Memory B cell (primary cell): ENCODE data around the gene MBD4.

ENCODE experiments used
- ATAC-seq: fragments of 150-1000 bp; cut with Tn5 transposase; 2 replicates; pipeline ENCODE4 v1.10.0; 2021; ENCODE audit warnings: low read depth, mild to moderate bottlenecking, moderate library complexity
- DNase-seq, 2 donors: peaks; one replicate each; pipeline ENCODE4 v3.0.0; 2022; ENCODE audit warnings: low spot score in 2 of 2
- H3K27ac Mint-ChIP-seq: one replicate; pipeline ENCODE4 v1.8.0; 2022; ENCODE audit warnings: mild to moderate bottlenecking, moderate library complexity, mixed read lengths
- H3K27me3 Mint-ChIP-seq: one replicate; pipeline ENCODE4 v1.8.0; 2022; ENCODE audit warnings: mixed read lengths
- H3K36me3 Mint-ChIP-seq: one replicate; pipeline ENCODE4 v1.8.0; 2022; ENCODE audit warnings: mild to moderate bottlenecking, mixed read lengths
- H3K4me1 Mint-ChIP-seq: one replicate; pipeline ENCODE4 v1.8.0; 2022; ENCODE audit warnings: mixed read lengths
- H3K4me3 Mint-ChIP-seq: one replicate; pipeline ENCODE4 v1.8.0; 2022; ENCODE audit warnings: mild to moderate bottlenecking, moderate library complexity, mixed read lengths
- H3K9me3 Mint-ChIP-seq: one replicate; pipeline ENCODE4 v1.8.0; 2022; ENCODE audit warnings: mixed read lengths

The MBD4 gene

DNA sequence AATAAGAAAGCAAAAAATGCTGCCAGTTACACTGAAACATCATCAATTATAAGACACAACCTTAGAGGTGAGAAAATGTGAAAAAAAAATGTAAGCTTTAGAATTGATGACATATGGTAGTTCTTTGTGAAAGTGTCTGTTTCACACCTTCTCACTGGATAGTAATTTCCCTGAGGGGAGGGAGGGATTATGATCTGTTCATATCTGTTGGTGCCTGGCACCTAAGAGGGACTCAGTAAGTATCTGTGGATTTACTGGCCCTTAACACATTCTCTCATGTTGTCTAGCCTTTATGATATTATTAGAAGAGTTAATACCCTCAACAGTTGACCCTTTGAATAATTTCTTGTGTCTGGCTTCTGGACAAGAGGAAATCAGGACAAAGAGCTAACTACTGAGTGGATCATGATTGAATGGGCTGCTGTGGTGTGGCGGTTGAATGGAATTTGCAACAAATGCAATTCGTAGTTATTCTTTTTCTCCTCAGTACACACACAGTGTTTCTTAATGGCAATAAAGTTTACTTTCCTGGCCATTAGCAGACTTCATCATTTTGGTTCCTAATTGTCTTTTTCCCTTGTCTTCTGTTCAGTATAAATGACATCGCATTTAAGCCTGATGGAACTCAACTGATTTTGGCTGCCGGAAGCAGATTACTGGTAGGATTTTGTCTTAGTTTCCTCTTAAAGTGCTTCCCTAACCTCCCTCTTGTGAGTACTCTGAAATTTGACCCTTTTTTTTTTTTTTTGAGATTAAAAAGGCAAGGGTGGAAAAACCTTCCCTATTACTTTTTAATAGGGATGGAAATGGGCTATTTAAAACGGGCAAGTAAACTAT is 9.7 kb upstream of the MBD4 start:
- H3K27me3 Mint-ChIP-seq = no peaks in the 10 kb centered on the region
- ATAC-seq (no peak), DNase-seq (no peak)
- H3K36me3 Mint-ChIP-seq = peaks cover 24% of the 10 kb centered on the region
- H3K4me3 Mint-ChIP-seq = no peak overlapping the region
- H3K4me1 Mint-ChIP-seq = no peaks in the 10 kb centered on the region
- H3K27ac Mint-ChIP-seq = peak overlapping the region; percentile 25
- H3K9me3 Mint-ChIP-seq = no peaks in the 10 kb centered on the region

DNA sequence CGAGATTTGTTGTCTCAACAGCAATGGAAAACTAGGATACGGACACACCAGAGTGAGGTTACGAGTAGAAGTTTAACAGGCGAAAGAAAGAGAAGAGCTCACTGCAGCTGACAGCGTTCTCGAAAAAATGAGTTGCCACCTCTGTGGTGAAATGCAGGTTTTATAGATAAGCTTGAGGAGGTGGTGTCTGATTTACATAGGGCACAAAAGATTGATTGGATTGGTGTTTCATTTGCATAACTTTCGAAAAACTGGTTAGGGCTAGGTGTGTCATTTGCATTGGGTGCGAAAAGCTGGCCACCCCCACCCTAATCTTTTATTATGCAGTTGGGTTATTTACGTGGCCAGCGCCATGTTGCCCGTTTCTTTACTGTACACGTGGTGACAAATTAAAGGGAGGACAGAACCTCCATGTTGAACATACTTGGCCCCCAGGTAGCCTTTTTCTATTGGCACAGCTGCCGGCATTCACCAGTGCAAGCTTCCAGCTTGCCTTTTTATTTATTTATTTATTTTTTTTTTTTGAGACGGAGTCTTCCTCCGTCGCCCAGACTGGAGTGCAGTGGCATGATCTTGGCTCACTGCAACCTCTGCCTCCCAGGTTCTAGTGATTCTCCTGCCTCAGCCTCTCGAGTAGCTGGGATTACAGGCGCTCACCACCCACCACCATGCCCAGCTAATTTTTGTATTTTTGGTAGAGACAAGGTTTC is 8.6 kb upstream of the MBD4 start:
- Mint-ChIP-seq H3K9me3 (no peaks in the 10 kb centered on the region), H3K4me3 (no peak overlapping the region), H3K27ac (no peak overlapping the region), H3K27me3 (no peaks in the 10 kb centered on the region), H3K4me1 (no peaks in the 10 kb centered on the region), H3K36me3 (peaks cover 20% of the 10 kb centered on the region)
- no peak for ATAC-seq
- DNase-seq = no peak

DNA sequence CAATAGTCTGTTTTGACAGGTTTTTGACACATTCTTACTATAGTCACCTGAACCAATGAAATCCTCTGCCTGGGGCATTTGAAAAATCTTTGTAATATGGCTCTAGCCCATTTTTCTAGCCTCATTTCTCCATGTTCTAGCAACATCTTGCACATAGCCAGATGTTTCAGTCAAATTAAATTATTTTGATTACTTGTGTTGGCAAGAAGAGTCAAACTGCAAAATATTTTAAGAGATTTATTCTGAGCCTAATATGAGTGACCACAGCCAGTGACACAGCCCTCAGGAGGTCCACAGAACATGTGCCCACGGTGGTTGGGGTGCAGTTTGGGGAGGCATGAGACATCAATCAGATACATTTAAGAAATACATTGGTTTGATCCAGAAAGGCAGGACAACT is 7.2 kb upstream of the MBD4 start:
- peaks cover 7% of the 10 kb centered on the region for H3K36me3 Mint-ChIP-seq
- no peak overlapping the region for H3K4me3 Mint-ChIP-seq
- no peak overlapping the region for H3K27ac Mint-ChIP-seq
- no peak for ATAC-seq
- no peaks in the 10 kb centered on the region for H3K27me3 Mint-ChIP-seq
- H3K4me1 Mint-ChIP-seq = peaks cover 6% of the 10 kb centered on the region
- no peaks in the 10 kb centered on the region for H3K9me3 Mint-ChIP-seq
- DNase-seq = no peak

DNA sequence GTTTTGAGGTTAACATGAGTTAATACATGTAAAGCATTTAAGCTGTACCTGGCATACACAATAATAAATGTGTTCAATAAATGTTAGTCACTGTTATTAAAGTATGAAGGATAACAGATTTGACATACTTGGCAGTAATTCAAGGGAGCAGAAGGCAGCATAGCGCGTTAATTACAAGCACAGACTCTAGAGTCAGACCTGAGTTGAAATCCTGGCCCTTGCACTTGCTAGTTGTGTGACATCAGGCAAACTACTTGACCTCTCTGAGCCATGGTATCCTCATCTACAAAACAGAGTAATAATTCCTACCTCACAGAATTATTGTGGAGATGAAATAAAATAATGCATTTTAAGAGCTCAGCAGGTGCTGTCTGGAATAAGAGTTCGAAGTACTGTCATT is 5.7 kb upstream of the MBD4 start:
- Mint-ChIP-seq H3K9me3 (no peaks in the 10 kb centered on the region), H3K36me3 (peaks cover 6% of the 10 kb centered on the region), H3K4me1 (peaks cover 13% of the 10 kb centered on the region), H3K27me3 (no peaks in the 10 kb centered on the region), H3K27ac (no peak overlapping the region), H3K4me3 (no peak overlapping the region)
- no peak for DNase-seq
- no peak for ATAC-seq

DNA sequence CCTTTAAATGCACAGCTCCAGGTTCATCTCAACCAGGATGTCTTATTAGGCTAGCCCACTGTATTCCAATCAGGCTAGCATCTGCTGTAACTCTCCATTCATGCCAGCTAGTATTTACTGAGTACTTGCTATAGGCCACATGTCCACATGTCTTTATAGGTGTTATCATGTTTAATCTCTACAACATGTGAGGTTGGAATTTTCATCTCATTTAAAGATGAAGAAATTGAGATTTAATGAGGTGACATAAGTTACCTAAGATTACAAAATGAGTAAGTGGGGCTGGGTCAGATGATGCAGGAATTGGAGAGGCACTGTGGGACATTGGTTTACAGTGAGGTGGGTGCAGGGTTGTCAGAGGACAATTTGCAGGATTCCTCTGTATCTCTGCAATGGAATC is 3.2 kb upstream of the MBD4 start:
- Mint-ChIP-seq H3K4me1 (peaks cover 17% of the 10 kb centered on the region), H3K27me3 (no peaks in the 10 kb centered on the region), H3K4me3 (no peak overlapping the region), H3K36me3 (peaks cover 5% of the 10 kb centered on the region), H3K9me3 (no peaks in the 10 kb centered on the region), H3K27ac (peak overlapping the region; percentile 33)
- ATAC-seq (no peak), DNase-seq (no peak)

DNA sequence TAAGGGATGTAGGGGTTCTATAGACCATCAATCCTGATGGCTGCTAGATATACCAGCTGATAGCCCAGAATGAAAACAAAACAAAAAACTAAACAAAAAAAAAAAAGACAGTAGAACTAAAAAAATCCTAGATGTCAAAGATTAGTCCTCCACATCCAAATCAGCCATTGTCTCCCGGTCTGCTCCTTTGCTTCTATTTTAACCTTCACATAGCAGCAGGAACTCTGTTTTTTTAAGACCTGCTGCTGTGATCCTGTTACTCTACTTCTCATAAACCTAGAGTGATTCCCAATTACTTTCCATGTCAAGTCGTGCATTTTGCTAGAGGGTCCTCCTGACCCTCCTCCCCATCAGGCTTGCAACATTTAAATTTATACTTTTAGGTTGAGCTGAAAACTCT is 2.7 kb upstream of the MBD4 start:
- Mint-ChIP-seq H3K4me3 (no peak overlapping the region), H3K27me3 (no peaks in the 10 kb centered on the region), H3K4me1 (peaks cover 22% of the 10 kb centered on the region), H3K9me3 (no peaks in the 10 kb centered on the region), H3K36me3 (peaks cover 8% of the 10 kb centered on the region), H3K27ac (peak overlapping the region; percentile 33)
- ATAC-seq = no peak
- no peak for DNase-seq

DNA sequence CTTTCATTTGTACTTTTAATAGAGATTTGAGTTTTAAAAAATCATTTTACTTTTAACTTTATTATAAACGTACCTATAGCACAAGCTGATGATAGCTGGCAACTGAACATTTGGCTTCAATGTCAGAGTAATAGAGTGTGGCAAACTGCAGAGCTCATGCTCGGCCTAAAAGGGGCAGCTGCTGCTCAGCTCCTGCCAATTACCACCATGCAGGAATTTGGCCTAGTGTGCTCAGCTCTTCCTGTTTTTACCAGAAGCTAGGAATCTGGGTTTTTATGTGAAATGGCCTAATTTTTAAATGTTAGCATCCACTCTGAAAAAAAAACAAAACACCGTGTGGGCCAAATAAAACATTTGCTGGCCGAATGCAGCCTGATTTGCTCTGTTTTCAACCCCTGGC is 2.0 kb upstream of the MBD4 start:
- H3K9me3 Mint-ChIP-seq = no peaks in the 10 kb centered on the region
- H3K27me3 Mint-ChIP-seq = no peaks in the 10 kb centered on the region
- peaks cover 25% of the 10 kb centered on the region for H3K4me1 Mint-ChIP-seq
- H3K27ac Mint-ChIP-seq = peak overlapping the region; percentile 90
- no peak overlapping the region for H3K4me3 Mint-ChIP-seq
- ATAC-seq = no peak
- DNase-seq = no peak
- H3K36me3 Mint-ChIP-seq = peaks cover 11% of the 10 kb centered on the region

DNA sequence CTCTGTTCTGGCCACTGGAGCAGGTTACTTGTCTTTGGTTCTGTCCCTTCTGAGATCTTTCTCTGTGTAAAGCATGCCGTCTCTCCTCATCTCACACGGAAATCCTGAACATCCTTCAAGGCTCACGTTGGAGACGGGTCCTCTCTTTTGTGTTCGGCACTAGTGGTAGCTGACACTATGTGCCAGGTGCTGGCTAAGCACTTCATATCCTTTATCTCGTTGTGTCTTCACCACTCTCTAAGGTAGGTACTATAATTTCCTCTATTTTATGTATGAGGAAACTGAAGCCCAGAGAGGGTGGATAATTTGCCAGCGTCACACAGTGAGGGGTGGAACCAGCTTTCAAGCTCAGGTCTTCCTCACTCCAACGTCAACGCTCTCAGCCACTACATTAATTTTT is 1.5 kb upstream of the MBD4 start:
- Mint-ChIP-seq H3K4me3 (peak overlapping the region; percentile 89), H3K27ac (peak overlapping the region; percentile 90), H3K36me3 (peaks cover 17% of the 10 kb centered on the region), H3K9me3 (no peaks in the 10 kb centered on the region), H3K27me3 (no peaks in the 10 kb centered on the region), H3K4me1 (peaks cover 30% of the 10 kb centered on the region)
- DNase-seq = no peak
- no peak for ATAC-seq

DNA sequence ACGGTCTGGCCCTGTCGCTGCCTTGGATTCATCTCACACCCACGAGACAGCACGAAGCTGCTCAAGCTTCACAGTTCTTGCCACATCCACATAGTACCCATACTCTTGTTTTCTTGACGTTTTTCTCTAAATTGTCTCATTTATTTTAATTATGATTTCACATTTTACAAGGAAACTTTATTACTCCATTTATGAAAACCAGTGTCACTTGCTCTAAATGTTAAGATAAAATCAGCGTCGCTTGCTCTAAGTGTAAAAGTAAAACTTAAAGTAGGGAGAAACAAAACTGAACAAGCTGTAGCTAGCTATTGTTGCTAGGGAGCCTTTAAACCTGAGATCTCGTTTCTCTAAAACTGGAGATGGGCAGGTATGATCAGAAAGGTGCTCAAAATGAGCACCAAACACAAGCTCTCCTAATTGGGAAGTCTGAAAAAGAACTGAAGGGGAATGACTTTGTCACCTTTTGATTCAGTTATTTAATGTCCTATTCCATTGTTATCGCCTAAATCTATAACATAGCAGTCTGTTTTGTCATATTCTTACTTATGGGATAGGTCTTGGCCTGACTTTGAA is 956 bp upstream of the MBD4 start:
- DNase-seq (no peak), ATAC-seq (peak; percentile 28)
- H3K9me3 Mint-ChIP-seq = no peaks in the 10 kb centered on the region
- peak overlapping the region; percentile 90 for H3K27ac Mint-ChIP-seq
- peaks cover 17% of the 10 kb centered on the region for H3K36me3 Mint-ChIP-seq
- H3K27me3 Mint-ChIP-seq = no peaks in the 10 kb centered on the region
- H3K4me1 Mint-ChIP-seq = peaks cover 34% of the 10 kb centered on the region
- H3K4me3 Mint-ChIP-seq = peak overlapping the region; percentile 89

DNA sequence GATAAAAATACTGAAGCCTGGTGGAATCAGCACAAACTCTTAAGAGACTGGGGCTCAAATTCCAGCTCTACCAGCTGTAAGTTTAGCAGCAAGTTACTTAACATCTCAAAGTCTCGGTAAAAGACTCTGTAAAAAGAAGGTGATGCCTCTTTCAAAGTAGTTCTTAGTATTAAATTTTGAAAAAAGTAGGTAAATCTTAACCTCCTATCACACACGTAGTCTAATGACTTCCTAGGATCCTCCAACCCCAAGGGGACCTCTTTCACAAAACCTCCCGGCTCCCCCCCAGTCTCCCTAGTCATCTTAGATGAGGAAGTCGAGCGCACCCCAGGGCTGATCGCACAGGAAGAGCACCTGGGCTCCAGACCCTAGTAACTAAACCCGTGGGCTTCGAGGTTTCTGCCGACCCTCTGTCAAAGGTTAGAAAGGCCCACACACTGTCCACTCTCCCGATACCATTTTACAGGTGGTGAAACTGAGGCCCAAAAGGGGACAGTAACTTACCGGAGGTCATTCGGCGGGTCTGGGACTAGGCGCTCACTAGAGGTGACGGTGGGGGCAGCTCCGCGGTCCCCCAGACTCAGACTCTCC is 427 bp downstream of the MBD4 start:
- Mint-ChIP-seq H3K27ac (peak overlapping the region; percentile 90), H3K4me3 (peak overlapping the region; percentile 89), H3K4me1 (peaks cover 37% of the 10 kb centered on the region), H3K36me3 (peaks cover 20% of the 10 kb centered on the region), H3K9me3 (no peaks in the 10 kb centered on the region), H3K27me3 (no peaks in the 10 kb centered on the region)
- peak in 1 of 2 donors; percentile 31 for DNase-seq
- peak; percentile 20 for ATAC-seq

DNA sequence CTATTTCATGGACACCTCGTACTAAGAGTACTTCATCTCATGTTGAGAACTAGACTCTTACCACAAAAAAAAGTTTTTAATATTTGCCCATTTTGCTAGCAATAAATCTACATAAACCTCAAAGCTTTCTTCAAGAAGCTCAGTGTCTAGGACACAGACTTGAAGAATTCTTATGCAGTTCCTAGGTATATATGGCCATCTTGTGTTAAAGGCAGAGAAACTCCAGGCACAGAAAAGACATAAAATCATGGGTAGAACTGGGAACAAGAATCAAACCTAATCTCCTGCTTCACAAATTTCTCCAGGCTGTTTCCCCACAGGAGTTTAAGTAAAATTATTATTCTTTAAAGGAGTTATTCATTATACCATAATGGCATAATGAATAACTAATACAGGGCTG is 4.4 kb downstream of the MBD4 start:
- H3K36me3 Mint-ChIP-seq = peaks cover 44% of the 10 kb centered on the region
- H3K9me3 Mint-ChIP-seq = no peaks in the 10 kb centered on the region
- H3K27ac Mint-ChIP-seq = peak overlapping the region; percentile 87
- H3K27me3 Mint-ChIP-seq = no peaks in the 10 kb centered on the region
- no peak for ATAC-seq
- peak overlapping the region; percentile 87 for H3K4me3 Mint-ChIP-seq
- no peak for DNase-seq
- peaks cover 36% of the 10 kb centered on the region for H3K4me1 Mint-ChIP-seq

DNA sequence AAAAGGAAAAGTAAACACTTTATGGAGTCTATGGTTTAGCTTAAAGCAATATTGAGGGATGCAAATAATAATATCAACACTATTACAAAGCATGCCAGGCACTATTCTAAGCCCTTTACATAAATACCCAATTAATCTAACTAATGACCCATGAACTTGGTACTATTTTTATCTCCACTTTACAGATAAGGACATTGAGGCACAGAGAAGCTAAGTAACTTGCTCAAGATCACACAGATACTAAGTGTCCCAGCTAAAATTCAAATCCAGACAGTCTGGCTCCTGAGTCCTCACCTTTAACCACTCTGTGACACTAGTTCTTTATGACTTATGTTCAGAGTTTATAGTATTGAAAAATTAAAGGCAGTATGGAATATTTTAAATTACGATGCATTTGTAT is 5.6 kb downstream of the MBD4 start:
- DNase-seq (no peak), ATAC-seq (no peak)
- H3K27ac Mint-ChIP-seq = peak overlapping the region; percentile 63
- H3K36me3 Mint-ChIP-seq = peaks cover 44% of the 10 kb centered on the region
- H3K9me3 Mint-ChIP-seq = no peaks in the 10 kb centered on the region
- H3K4me3 Mint-ChIP-seq = peak overlapping the region; percentile 67
- H3K27me3 Mint-ChIP-seq = no peaks in the 10 kb centered on the region
- H3K4me1 Mint-ChIP-seq = peaks cover 42% of the 10 kb centered on the region

DNA sequence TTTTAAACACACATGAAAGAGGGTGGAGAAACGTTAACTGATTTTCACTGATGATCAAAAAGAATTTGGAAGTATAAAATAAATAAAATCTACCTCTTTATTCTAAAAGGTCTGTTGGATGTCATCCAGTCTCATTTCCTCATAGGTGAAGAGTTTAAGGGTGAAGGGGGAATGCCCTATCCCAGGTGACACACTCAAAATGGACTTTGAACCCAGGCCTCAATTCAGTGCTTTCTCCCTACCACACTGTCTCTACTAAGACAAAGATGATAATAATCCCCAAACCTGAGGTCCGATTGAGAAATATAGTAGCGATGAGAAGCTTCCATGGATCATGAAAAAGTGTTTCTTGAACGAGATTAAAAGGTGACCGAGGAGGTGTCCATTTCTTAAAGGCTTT is 6.2 kb downstream of the MBD4 start:
- H3K27ac Mint-ChIP-seq = peak overlapping the region; percentile 63
- H3K9me3 Mint-ChIP-seq = no peaks in the 10 kb centered on the region
- no peak for DNase-seq
- peaks cover 44% of the 10 kb centered on the region for H3K36me3 Mint-ChIP-seq
- peaks cover 47% of the 10 kb centered on the region for H3K4me1 Mint-ChIP-seq
- no peak for ATAC-seq
- H3K4me3 Mint-ChIP-seq = peak overlapping the region; percentile 67
- no peaks in the 10 kb centered on the region for H3K27me3 Mint-ChIP-seq

DNA sequence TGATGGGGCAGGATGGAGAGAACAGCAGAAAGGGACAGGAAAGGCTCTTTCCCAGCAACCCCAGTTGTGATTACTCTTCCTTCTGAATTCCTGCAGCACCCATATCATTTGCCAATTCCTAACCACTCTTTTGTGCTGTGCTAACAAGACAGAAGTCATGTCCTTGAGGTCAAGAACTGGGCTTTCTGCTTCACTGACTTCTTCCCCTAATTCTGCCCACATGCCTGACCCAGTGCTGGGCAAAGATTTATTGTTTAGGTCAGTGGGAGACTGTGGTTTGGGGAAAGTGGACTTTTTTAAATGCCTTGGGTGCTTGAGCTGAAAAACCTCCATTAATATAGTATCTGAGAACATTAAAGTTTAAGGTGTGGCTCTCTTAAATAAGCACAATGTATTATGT is 7.1 kb downstream of the MBD4 start:
- H3K4me3 Mint-ChIP-seq = no peak overlapping the region
- H3K27ac Mint-ChIP-seq = peak overlapping the region; percentile 38

More for the DNA sequence above, 7.1 kb downstream of the MBD4 start:
- H3K4me1 Mint-ChIP-seq = peaks cover 50% of the 10 kb centered on the region
- DNase-seq (no peak), ATAC-seq (no peak)
- no peaks in the 10 kb centered on the region for H3K9me3 Mint-ChIP-seq
- H3K27me3 Mint-ChIP-seq = no peaks in the 10 kb centered on the region
- H3K36me3 Mint-ChIP-seq = peaks cover 37% of the 10 kb centered on the region
